ENCODE results near the gene DNAI1.

- TF ChIP-seq YY1 (IDR thresholded peaks at IDR 0.05; ENCODE audit: extremely low read depth, insufficient replicate concordance, low read depth, low read length) = no peak
- TF ChIP-seq ELF1 (IDR thresholded peaks at IDR 0.05; ENCODE audit: borderline replicate concordance, low read depth) = no peak
- TF ChIP-seq POLR2AphosphoS5 (IDR thresholded peaks at IDR 0.05; ENCODE audit: low read depth, low read length) = no peak
- TF ChIP-seq EZH2phosphoT487 (IDR thresholded peaks at IDR 0.05; ENCODE audit: borderline replicate concordance) = no peak
- TF ChIP-seq RAD21 (IDR thresholded peaks at IDR 0.05; ENCODE audit: low read depth) = no peak
- no peak for TF ChIP-seq EZH2 (IDR thresholded peaks at IDR 0.05)
- TF ChIP-seq, protein P1, sequence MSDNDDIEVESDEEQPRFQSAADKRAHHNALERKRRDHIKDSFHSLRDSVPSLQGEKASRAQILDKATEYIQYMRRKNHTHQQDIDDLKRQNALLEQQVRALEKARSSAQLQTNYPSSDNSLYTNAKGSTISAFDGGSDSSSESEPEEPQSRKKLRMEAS (IDR thresholded peaks at IDR 0.05) = no peak
- no peak for TF ChIP-seq CEBPB (IDR thresholded peaks at IDR 0.05; ENCODE audit: low read depth)
- TF ChIP-seq, protein P2, sequence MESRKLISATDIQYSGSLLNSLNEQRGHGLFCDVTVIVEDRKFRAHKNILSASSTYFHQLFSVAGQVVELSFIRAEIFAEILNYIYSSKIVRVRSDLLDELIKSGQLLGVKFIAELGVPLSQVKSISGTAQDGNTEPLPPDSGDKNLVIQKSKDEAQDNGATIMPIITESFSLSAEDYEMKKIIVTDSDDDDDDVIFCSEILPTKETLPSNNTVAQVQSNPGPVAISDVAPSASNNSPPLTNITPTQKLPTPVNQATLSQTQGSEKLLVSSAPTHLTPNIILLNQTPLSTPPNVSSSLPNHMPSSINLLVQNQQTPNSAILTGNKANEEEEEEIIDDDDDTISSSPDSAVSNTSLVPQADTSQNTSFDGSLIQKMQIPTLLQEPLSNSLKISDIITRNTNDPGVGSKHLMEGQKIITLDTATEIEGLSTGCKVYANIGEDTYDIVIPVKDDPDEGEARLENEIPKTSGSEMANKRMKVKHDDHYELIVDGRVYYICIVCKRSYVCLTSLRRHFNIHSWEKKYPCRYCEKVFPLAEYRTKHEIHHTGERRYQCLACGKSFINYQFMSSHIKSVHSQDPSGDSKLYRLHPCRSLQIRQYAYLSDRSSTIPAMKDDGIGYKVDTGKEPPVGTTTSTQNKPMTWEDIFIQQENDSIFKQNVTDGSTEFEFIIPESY (IDR thresholded peaks at IDR 0.05; ENCODE audit: extremely low read depth, insufficient replicate concordance, low read length) = no peak
Observed at GRCh38 chr9:34520096-34520495, 61.5 kb downstream of the DNAI1 start.
